Endometrial microvascular endothelial cells (primary cell): ENCODE measurements around the gene CASZ1. TPM values are rescaled to one million over a fixed set of nuclear protein-coding genes. Genes with fewer than 3 reads are reported as not detected.

Experiments used
- in situ Hi-C: cut with HindIII; loops from 2 replicates; pipeline ENCODE4 v1.10.0; 2017; ENCODE audit warnings: low sequenced_read_pairs, low pct_unique_long_range_greater_than_20kb; ENCODE audit errors: inconsistent ontology term
- total RNA-seq: library from RNA; depleted of rRNA; stranded (reverse); fragments of >200 nt; gene quantifications from one replicate; pipeline ENCODE4 v1.2.3, GENCODE V29; 2015; ENCODE audit errors: inconsistent ontology term

CASZ1 gene
- total RNA-seq, 1 donor from 2014 or later = 8.5 TPM

GRCh38 chr1:10672343-10673050 lies 123.9 kb downstream of the CASZ1 start:
- in situ Hi-C loops = no loop called here

- in situ Hi-C loops = no loop called here
These were observed 124.7 kb downstream of the CASZ1 start for GRCh38 chr1:10671622-10672342.

GRCh38 chr1:10671090-10671489 lies 125.4 kb downstream of the CASZ1 start:
- in situ Hi-C loops = no loop called here

GRCh38 chr1:10670190-10670589 lies 126.3 kb downstream of the CASZ1 start:
- in situ Hi-C loops = no loop called here

GRCh38 chr1:10669570-10669969 lies 126.9 kb downstream of the CASZ1 start:
- in situ Hi-C loops = no loop called here

GRCh38 chr1:10667861-10668761 lies 128.3 kb downstream of the CASZ1 start:
- in situ Hi-C loops = no loop called here

- in situ Hi-C loops = no loop called here
These were observed 130.3 kb downstream of the CASZ1 start for GRCh38 chr1:10665930-10666850.

GRCh38 chr1:10665226-10665625 lies 131.2 kb downstream of the CASZ1 start:
- in situ Hi-C loops = no loop called here

- in situ Hi-C loops = no loop called here
These were observed 132.2 kb downstream of the CASZ1 start for GRCh38 chr1:10664251-10664650.

GRCh38 chr1:10663678-10664035 lies 132.8 kb downstream of the CASZ1 start:
- in situ Hi-C loops = no loop called here

- in situ Hi-C loops = no loop called here
These were observed 133.4 kb downstream of the CASZ1 start for GRCh38 chr1:10662824-10663677.

GRCh38 chr1:10662090-10662688 lies 134.3 kb downstream of the CASZ1 start:
- in situ Hi-C loops = no loop called here

GRCh38 chr1:10661453-10661852 lies 135.0 kb downstream of the CASZ1 start:
- in situ Hi-C loops = no loop called here

- in situ Hi-C loops = no loop called here
These were observed 136.6 kb downstream of the CASZ1 start for GRCh38 chr1:10659646-10660540.

GRCh38 chr1:10659218-10659617 lies 137.2 kb downstream of the CASZ1 start:
- in situ Hi-C loops = no loop called here

- in situ Hi-C loops = no loop called here
These were observed 137.9 kb downstream of the CASZ1 start for GRCh38 chr1:10658396-10659066.
